KOPT-K1 (cell line): ENCODE results near the gene FADS3.

ENCODE experiments used
- H3K27ac ChIP-seq: fragments of 200-600 bp; sonication (generic); 2 replicates; pipeline ENCODE4 v1.5.1; 2016; ENCODE audit warnings: antibody characterized with exemption, mild to moderate bottlenecking, low read depth, low read length; ENCODE audit not compliant: poor library complexity, severe bottlenecking
- H3K36me3 ChIP-seq: fragments of 200-600 bp; sonication (generic); 2 replicates; pipeline ENCODE4 v1.5.1; 2017; ENCODE audit warnings: antibody characterized with exemption, mild to moderate bottlenecking, low read length, moderate library complexity; ENCODE audit not compliant: insufficient read depth
- H3K9me3 ChIP-seq: fragments of 200-600 bp; sonication (generic); 2 replicates; pipeline ENCODE4 v1.5.1; 2017; ENCODE audit warnings: antibody characterized with exemption, low read length, mild to moderate bottlenecking; ENCODE audit not compliant: insufficient read depth, poor library complexity, severe bottlenecking

FADS3 gene, protein sequence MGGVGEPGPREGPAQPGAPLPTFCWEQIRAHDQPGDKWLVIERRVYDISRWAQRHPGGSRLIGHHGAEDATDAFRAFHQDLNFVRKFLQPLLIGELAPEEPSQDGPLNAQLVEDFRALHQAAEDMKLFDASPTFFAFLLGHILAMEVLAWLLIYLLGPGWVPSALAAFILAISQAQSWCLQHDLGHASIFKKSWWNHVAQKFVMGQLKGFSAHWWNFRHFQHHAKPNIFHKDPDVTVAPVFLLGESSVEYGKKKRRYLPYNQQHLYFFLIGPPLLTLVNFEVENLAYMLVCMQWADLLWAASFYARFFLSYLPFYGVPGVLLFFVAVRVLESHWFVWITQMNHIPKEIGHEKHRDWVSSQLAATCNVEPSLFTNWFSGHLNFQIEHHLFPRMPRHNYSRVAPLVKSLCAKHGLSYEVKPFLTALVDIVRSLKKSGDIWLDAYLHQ

GRCh38 chr11:61891331-61892084, at the start of gene FADS3:
FADS3 (minus strand) TSS chr11:61891545; CDS start chr11:61891381, 164 bp downstream.
- H3K27ac ChIP-seq, result no peak within 1 kb of the TSS
- no peaks in the 10 kb centered on the region for H3K36me3 ChIP-seq
- H3K9me3 ChIP-seq, result no peaks in the 10 kb centered on the region

GRCh38 chr11:61940466-61940865, 49.1 kb upstream of the FADS3 start:
- Histone ChIP-seq H3K36me3 (no peaks in the 10 kb centered on the region), H3K27ac (no peak overlapping the region), H3K9me3 (peaks cover 25% of the 10 kb centered on the region)

DNA sequence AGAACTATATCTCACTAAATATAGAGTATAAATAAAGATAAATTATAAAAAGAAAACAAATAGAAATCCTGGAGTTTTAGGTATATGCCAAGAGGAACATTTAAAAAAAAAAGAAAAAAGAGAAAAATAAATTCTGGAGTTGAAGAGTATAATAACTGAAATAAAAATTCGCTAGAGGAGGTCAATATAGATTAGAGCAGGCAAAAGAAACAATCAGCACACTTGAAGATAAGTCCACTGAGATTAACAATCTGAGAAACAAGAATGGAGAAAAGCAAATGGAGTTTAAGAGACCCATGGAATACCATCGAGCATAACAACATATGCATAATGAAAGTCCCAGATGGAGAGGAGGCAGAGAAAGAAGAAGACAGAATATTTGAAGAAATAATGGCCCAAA, 44.5 kb upstream of the FADS3 start:
- no peaks in the 10 kb centered on the region for H3K36me3 ChIP-seq
- H3K27ac ChIP-seq, result no peak overlapping the region
- H3K9me3 ChIP-seq, result peaks cover 38% of the 10 kb centered on the region

DNA sequence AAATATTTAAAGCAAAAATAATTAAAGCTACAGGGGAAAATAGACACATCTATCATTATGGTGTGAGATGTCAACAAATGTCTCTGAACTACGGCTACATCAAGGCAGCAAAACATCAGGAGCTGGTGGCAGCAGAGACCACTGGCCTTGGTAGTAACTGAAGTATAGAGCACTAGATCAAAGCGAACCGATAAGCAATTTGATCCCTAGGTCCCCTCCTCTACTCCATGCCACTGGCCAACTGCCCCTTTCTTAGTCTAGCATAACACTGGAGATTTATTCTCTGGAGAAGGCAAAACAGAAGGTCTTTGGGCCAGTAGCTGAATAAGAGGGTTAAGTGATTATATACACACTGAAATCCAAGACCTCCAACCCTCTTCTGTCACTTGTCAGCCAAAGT, 39.6 kb upstream of the FADS3 start:
- peaks cover 18% of the 10 kb centered on the region for H3K9me3 ChIP-seq
- H3K27ac ChIP-seq, result no peak overlapping the region
- H3K36me3 ChIP-seq, result no peaks in the 10 kb centered on the region

DNA sequence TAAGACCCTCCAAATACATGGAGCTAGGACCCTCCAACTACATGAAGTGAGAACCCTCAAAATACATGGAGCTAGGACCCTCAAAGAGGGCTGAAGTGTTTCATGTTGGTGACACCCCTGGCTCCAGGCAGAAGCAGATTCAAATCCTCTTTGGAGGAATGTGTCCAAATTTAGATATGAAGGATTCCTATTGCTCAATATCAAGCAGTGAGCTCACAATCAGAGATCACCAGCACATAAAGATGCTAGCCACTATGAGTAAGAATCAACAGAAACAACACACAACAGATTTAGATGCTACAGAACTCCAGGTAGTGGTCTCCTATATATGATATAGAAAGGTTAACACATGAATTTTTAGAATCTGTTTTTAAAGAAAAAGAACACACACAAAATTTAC, 37.3 kb upstream of the FADS3 start:
- H3K36me3 ChIP-seq, result no peaks in the 10 kb centered on the region
- H3K9me3 ChIP-seq, result peaks cover 11% of the 10 kb centered on the region
- H3K27ac ChIP-seq, result no peak overlapping the region

GRCh38 chr11:61927501-61927900, 36.2 kb upstream of the FADS3 start:
- Histone ChIP-seq H3K36me3 (no peaks in the 10 kb centered on the region), H3K27ac (no peak overlapping the region), H3K9me3 (peaks cover 4% of the 10 kb centered on the region)

- Histone ChIP-seq H3K36me3 (no peaks in the 10 kb centered on the region), H3K27ac (no peak overlapping the region)
Observed at GRCh38 chr11:61926235-61926634, 34.9 kb upstream of the FADS3 start.

GRCh38 chr11:61925736-61926135, 34.4 kb upstream of the FADS3 start:
- H3K36me3 ChIP-seq, result no peaks in the 10 kb centered on the region
- H3K9me3 ChIP-seq, result peaks cover 4% of the 10 kb centered on the region
- H3K27ac ChIP-seq, result no peak overlapping the region

More at GRCh38 chr11:61926235-61926634, 34.9 kb upstream of the FADS3 start:
- peaks cover 4% of the 10 kb centered on the region for H3K9me3 ChIP-seq

DNA sequence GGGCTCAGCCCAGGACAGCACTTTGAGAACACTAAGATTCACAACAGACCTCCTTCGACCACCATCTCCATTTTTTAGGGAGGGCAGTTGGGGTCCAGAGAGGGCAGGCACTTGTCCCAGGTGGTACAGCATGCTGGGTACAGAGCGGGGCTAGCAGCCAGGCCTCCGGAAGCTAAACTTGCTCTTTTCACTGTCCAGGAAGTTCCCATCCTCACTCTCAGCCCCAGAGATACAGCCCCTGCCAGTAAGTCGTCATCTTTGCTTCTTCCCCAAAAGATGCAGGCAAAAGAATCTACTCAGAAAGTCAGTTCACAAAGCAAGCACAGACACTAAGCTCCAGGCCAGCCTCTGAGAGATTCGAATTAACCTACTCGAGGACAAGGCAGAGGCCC, 32.7 kb upstream of the FADS3 start:
- Histone ChIP-seq H3K9me3 (peaks cover 4% of the 10 kb centered on the region), H3K36me3 (no peaks in the 10 kb centered on the region), H3K27ac (no peak overlapping the region)

DNA sequence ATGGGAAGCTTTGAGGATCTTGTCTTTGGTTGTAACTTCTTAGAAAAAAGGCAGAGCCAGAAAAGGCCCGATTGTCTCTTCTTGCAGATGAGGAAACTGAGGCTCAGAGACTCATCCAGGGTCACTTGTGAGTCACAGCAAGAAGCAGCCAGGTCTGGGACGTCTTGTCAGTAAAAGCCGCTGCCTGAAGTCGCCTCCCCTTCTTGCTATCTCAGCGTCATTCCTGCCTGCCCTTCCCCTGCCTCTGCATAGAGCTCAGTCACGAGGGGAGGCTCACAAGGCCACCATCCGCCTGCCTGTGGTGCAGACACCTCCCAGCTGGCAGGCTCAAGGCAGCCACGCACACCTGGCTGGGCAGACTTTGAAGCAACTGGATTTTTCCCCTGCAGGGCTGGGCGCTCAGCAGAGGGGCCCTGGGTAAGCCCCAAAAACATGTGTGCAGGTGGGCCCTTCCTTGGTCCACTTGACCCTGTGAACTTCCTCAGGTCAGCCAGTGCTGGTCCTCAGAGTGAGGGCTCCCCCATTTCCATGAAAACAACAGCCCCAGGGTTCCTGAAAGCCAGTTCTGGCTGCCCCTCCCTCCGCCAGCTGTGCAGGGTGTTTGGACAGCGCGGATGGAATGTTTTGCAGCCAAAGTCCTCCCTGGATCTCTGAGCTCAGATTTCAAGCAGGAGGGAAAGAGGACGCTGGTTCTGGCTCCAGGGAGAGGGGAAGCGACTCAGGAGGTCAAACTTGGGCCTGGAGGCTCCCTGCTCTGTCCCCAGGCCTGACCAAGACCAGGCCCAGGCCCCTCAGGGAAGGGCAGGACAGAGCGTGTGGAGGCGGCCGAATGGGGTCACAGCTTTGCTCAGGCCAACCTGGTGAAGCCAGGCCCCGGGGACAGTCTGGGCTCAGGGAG, 32.1 kb upstream of the FADS3 start:
- Histone ChIP-seq H3K27ac (no peak overlapping the region), H3K9me3 (peaks cover 4% of the 10 kb centered on the region), H3K36me3 (no peaks in the 10 kb centered on the region)

DNA sequence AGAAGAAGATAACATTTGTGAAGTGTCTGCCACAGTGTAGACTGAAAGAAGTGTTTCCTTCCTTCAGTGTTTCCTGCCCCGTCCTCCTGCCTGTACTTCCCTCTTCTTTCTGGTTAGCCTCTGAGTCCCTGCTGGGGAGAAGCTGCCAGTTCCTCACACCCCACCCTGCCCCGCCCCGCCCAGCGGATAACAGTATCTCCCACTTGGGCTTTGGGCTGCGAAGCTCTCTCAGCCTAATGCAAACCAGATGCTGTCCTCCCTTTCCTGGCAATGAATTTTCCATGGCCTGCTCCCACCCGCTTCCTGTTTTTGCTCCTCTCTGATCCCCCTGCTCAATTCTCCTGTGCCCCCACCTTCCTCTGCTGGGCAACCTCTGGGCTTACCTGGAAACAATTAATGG, 31.2 kb upstream of the FADS3 start:
- Histone ChIP-seq H3K36me3 (no peaks in the 10 kb centered on the region), H3K27ac (no peak overlapping the region), H3K9me3 (no peaks in the 10 kb centered on the region)

DNA sequence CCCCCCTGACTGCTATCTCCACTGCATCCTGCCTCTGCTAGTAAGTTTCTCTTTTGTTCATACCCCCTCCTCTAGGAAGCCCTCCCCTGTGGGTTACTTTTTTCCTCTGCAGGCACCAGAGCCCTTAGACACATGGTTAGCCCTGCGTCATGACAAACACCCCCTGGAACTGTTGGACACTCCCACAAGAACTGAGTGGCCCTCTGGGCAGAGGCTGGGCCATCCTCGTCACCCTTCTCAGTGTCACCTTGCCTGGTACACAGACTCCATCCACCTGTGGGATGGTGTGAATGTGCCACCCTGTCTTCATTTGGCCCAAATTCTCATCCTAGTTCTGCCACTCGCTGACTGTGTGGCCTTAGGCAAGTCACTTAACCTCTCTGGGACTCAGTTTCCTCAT, 30.1 kb upstream of the FADS3 start:
- Histone ChIP-seq H3K27ac (no peak overlapping the region), H3K9me3 (no peaks in the 10 kb centered on the region)

DNA sequence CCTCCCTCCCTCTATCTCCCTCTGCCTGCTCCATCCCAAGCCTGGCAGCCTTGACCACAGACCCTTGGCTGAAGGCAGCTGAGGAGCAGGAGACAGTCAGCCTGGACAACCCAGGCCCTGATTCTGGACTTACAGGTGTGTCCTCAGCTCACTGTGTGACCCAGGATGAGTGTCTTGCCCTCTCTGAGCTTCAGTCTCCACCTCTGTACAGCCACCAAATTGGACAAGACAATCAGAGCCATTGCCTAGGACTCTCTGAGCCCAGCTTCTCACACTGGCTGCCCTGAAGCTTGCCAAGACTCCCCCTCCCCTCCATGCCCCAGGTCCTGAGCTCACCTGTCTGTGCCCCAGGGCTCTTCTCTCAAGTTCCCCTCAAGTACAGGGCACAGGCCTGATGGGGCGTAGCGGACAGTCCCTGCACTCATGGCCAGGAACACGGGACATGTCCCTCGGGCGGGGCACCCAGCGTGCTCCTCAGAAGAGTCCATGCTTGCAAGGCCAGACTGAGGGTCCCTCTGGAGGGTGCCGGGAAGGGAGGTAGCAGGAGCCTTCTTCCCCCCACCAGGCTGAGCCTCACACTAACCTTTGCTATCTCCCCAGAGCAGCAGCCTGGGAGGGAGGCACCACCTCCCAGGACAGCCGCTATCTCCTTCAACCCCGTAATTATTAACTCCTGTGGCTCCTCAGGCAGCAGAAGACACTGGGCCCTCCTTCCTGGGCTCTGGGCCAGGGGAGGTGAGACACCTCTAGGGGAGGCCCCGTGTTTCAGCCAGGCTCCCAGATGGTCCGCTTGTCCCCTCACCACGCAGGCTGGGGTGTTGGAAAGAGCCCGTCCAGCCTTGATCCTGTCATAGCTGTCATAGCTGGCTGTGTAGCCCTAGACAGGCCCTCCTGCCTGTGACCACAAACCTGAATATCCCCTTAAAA, 28.6 kb upstream of the FADS3 start:
- Histone ChIP-seq H3K9me3 (no peaks in the 10 kb centered on the region), H3K36me3 (no peaks in the 10 kb centered on the region), H3K27ac (no peak overlapping the region)

More for the DNA sequence above, 30.1 kb upstream of the FADS3 start:
- no peaks in the 10 kb centered on the region for H3K36me3 ChIP-seq
